Stimulated activated naive CD8-positive, alpha-beta T cell treated with anti-CD3 and anti-CD28 coated beads, Interleukin-15, amount 100 ng/mL, for 72 hours (primary cell): Measurements from ENCODE around the gene HSP90AB1.

Source experiments
- ATAC-seq: fragments of 150-1000 bp; cut with Tn5 transposase; 2 replicates; pipeline ENCODE4 v1.10.0; 2021; ENCODE audit warnings: mild to moderate bottlenecking, moderate library complexity
- DNase-seq, 2 donors: peaks; one replicate each; pipeline ENCODE4 v3.0.0; 2021 to 2022
- H3K27ac Mint-ChIP-seq, 2 donors: one replicate each; pipeline ENCODE4 v1.8.0; 2022; ENCODE audit warnings: mild to moderate bottlenecking in 2 of 2, mixed read lengths in 2 of 2, moderate library complexity in 2 of 2
- H3K27me3 Mint-ChIP-seq: one replicate; pipeline ENCODE4 v1.8.0; 2022; ENCODE audit warnings: mixed read lengths
- H3K4me1 Mint-ChIP-seq: one replicate; pipeline ENCODE4 v1.8.0; 2022; ENCODE audit warnings: mild to moderate bottlenecking, mixed read lengths
- H3K4me3 Mint-ChIP-seq, 2 donors: one replicate each; pipeline ENCODE4 v1.8.0; 2022; ENCODE audit warnings: mild to moderate bottlenecking in 2 of 2, mixed read lengths in 2 of 2, moderate library complexity in 1 of 2
- H3K9me3 Mint-ChIP-seq, 2 donors: one replicate each; pipeline ENCODE4 v1.8.0; 2022; ENCODE audit warnings: mixed read lengths in 2 of 2

The HSP90AB1 gene

GRCh38 chr6:44275749-44276648, 29.1 kb downstream of the HSP90AB1 start:
- DNase-seq = no peak
- peaks cover 6% of the 10 kb centered on the region for H3K4me1 Mint-ChIP-seq
- no peaks in the 10 kb centered on the region for H3K9me3 Mint-ChIP-seq
- peak; percentile 52 for ATAC-seq
- peak overlapping the region; percentile 18 to 48 for H3K4me3 Mint-ChIP-seq
- peaks cover 81% of the 10 kb centered on the region for H3K27me3 Mint-ChIP-seq
- no peak overlapping the region for H3K27ac Mint-ChIP-seq

- peak overlapping the region; percentile 24 to 34 for H3K4me3 Mint-ChIP-seq
- ATAC-seq = no peak
- peaks cover 71% of the 10 kb centered on the region for H3K27me3 Mint-ChIP-seq
- DNase-seq = no peak
- H3K9me3 Mint-ChIP-seq = no peaks in the 10 kb centered on the region
- no peaks in the 10 kb centered on the region for H3K4me1 Mint-ChIP-seq
- no peak overlapping the region for H3K27ac Mint-ChIP-seq
Observed at GRCh38 chr6:44276667-44277640, 30.1 kb downstream of the HSP90AB1 start.

GRCh38 chr6:44277763-44278162, 30.9 kb downstream of the HSP90AB1 start:
- Mint-ChIP-seq H3K4me1 (no peaks in the 10 kb centered on the region), H3K9me3 (no peaks in the 10 kb centered on the region), H3K27ac (no peak overlapping the region), H3K4me3 (no peak overlapping the region), H3K27me3 (peaks cover 63% of the 10 kb centered on the region)
- no peak for DNase-seq
- ATAC-seq = no peak

- no peak overlapping the region for H3K4me3 Mint-ChIP-seq
Observed at GRCh38 chr6:44278315-44278714, 31.4 kb downstream of the HSP90AB1 start.

GRCh38 chr6:44278774-44279697, 32.1 kb downstream of the HSP90AB1 start:
- DNase-seq = no peak
- no peaks in the 10 kb centered on the region for H3K4me1 Mint-ChIP-seq

More at GRCh38 chr6:44278315-44278714, 31.4 kb downstream of the HSP90AB1 start:
- ATAC-seq (no peak), DNase-seq (no peak)
- Mint-ChIP-seq H3K27ac (no peak overlapping the region), H3K4me1 (no peaks in the 10 kb centered on the region), H3K9me3 (no peaks in the 10 kb centered on the region), H3K27me3 (peaks cover 63% of the 10 kb centered on the region)

GRCh38 chr6:44284121-44284520, 37.2 kb downstream of the HSP90AB1 start:
- DNase-seq (no peak), ATAC-seq (no peak)
- no peak overlapping the region for H3K27ac Mint-ChIP-seq
- H3K27me3 Mint-ChIP-seq = peaks cover 68% of the 10 kb centered on the region
- H3K4me3 Mint-ChIP-seq = no peak overlapping the region
- H3K9me3 Mint-ChIP-seq = no peaks in the 10 kb centered on the region
- no peaks in the 10 kb centered on the region for H3K4me1 Mint-ChIP-seq

More at GRCh38 chr6:44278774-44279697, 32.1 kb downstream of the HSP90AB1 start:
- H3K27ac Mint-ChIP-seq = no peak overlapping the region
- H3K4me3 Mint-ChIP-seq = no peak overlapping the region
- no peaks in the 10 kb centered on the region for H3K9me3 Mint-ChIP-seq
- ATAC-seq = no peak
- peaks cover 63% of the 10 kb centered on the region for H3K27me3 Mint-ChIP-seq

GRCh38 chr6:44284867-44285266, 38.0 kb downstream of the HSP90AB1 start:
- no peaks in the 10 kb centered on the region for H3K9me3 Mint-ChIP-seq
- peaks cover 68% of the 10 kb centered on the region for H3K27me3 Mint-ChIP-seq
- no peak overlapping the region for H3K4me3 Mint-ChIP-seq
- no peak for DNase-seq
- ATAC-seq = no peak
- no peaks in the 10 kb centered on the region for H3K4me1 Mint-ChIP-seq
- H3K27ac Mint-ChIP-seq = no peak overlapping the region

- Mint-ChIP-seq H3K27me3 (peaks cover 72% of the 10 kb centered on the region), H3K4me1 (no peaks in the 10 kb centered on the region), H3K27ac (no peak overlapping the region), H3K9me3 (no peaks in the 10 kb centered on the region), H3K4me3 (no peak overlapping the region)
- DNase-seq (no peak), ATAC-seq (no peak)
Observed at GRCh38 chr6:44285552-44286284, 38.8 kb downstream of the HSP90AB1 start.

GRCh38 chr6:44286285-44286565, 39.3 kb downstream of the HSP90AB1 start:
- Mint-ChIP-seq H3K4me1 (no peaks in the 10 kb centered on the region), H3K9me3 (no peaks in the 10 kb centered on the region), H3K27me3 (peaks cover 75% of the 10 kb centered on the region), H3K27ac (no peak overlapping the region), H3K4me3 (no peak overlapping the region)
- DNase-seq (no peak), ATAC-seq (no peak)

GRCh38 chr6:44286747-44287146, 39.8 kb downstream of the HSP90AB1 start:
- Mint-ChIP-seq H3K4me3 (no peak overlapping the region), H3K9me3 (no peaks in the 10 kb centered on the region), H3K27ac (peak overlapping the region in 1 of 2 donors; percentile 34), H3K27me3 (peaks cover 80% of the 10 kb centered on the region), H3K4me1 (no peaks in the 10 kb centered on the region)
- ATAC-seq = no peak
- DNase-seq = no peak

GRCh38 chr6:44289726-44290260, 42.9 kb downstream of the HSP90AB1 start:
- Mint-ChIP-seq H3K9me3 (no peaks in the 10 kb centered on the region), H3K4me3 (no peak overlapping the region), H3K4me1 (no peaks in the 10 kb centered on the region), H3K27me3 (peaks cover 87% of the 10 kb centered on the region), H3K27ac (no peak overlapping the region)
- no peak for ATAC-seq
- DNase-seq = no peak

- Mint-ChIP-seq H3K27ac (no peak overlapping the region), H3K4me3 (no peak overlapping the region), H3K27me3 (peaks cover 88% of the 10 kb centered on the region), H3K4me1 (peaks cover 6% of the 10 kb centered on the region), H3K9me3 (no peaks in the 10 kb centered on the region)
- ATAC-seq (no peak), DNase-seq (no peak)
Observed at GRCh38 chr6:44291841-44292240, 44.9 kb downstream of the HSP90AB1 start.

GRCh38 chr6:44292661-44293365, 45.9 kb downstream of the HSP90AB1 start:
- peaks cover 88% of the 10 kb centered on the region for H3K27me3 Mint-ChIP-seq
- ATAC-seq (no peak), DNase-seq (no peak)
- H3K9me3 Mint-ChIP-seq = no peaks in the 10 kb centered on the region
- no peak overlapping the region for H3K27ac Mint-ChIP-seq
- peaks cover 14% of the 10 kb centered on the region for H3K4me1 Mint-ChIP-seq
- H3K4me3 Mint-ChIP-seq = no peak overlapping the region
